H1 (cell line): Measurements from ENCODE around the gene CASQ2. TPM values are rescaled to one million over a fixed set of nuclear protein-coding genes. Genes with fewer than 3 reads are reported as not detected.

ENCODE experiments used
- ATF2 ChIP-seq: IDR thresholded peaks from 2 replicates; pipeline ENCODE4 v1.6.1; 2012; ENCODE audit warnings: low read length, inconsistent platforms
- ATF3 ChIP-seq: IDR thresholded peaks from 2 replicates; pipeline ENCODE4 v1.6.1; 2011; ENCODE audit warnings: low read depth, mild to moderate bottlenecking, low read length; ENCODE audit not compliant: insufficient read depth
- CHD7 ChIP-seq: fragments of 300-600 bp; sonication (generic); IDR thresholded peaks from 2 replicates; pipeline ENCODE4 v1.7.1; 2012; ENCODE audit warnings: low read length, moderate library complexity, mild to moderate bottlenecking, inconsistent platforms; ENCODE audit not compliant: insufficient replicate concordance
- CREB1 ChIP-seq: IDR thresholded peaks from 2 replicates; pipeline ENCODE4 v1.6.1; 2012; ENCODE audit warnings: inconsistent platforms
- SIRT6 ChIP-seq: IDR thresholded peaks from one replicate; pipeline ENCODE4 v1.7.1; 2012; ENCODE audit warnings: low read length, inconsistent platforms
- TBP ChIP-seq: IDR thresholded peaks from 2 replicates; pipeline ENCODE4 v1.6.1; 2011; ENCODE audit warnings: low read depth, low read length, improper control_type of control experiment
- polyA plus RNA-seq, 7 experiments: library from polyadenylated mRNA; depleted of rRNA in 3 of 7; stranded (reverse) in 5 of 7; unstranded in 2 of 7; fragments of >200 nt in 5 of 7; fragments of 200-250 nt in 2 of 7; gene quantifications; 1 replicate in 5 of 7; 2 replicates in 1 of 7; 4 replicates in 1 of 7; pipeline versions ENCODE4 v1.2.1 to v1.2.3, GENCODE V29; 2011 to 2013; ENCODE audit warnings: missing spikeins in 2 of 7, mixed read lengths in 2 of 7
- total RNA-seq: library from RNA; stranded (reverse); fragmentation: NEBNext Ultra II Directional; extraction: Animal tissue kit (Norgen Biotek cat#: 25700); gene quantifications from 2 replicates; pipeline ENCODE4 v1.2.1, GENCODE V29; 2021

The CASQ2 gene
- total and polyA plus RNA-seq, 2 of the 8 experiments (the other 6 are each of a cell fraction or from before 2014, with no cell fraction given), result not detected

GRCh38 chr1:115687744-115688143, 80.8 kb downstream of the CASQ2 start (continued):
- TF ChIP-seq CHD7 (no peak), ATF3 (no peak), ATF2 (no peak), TBP (no peak), CREB1 (no peak), SIRT6 (no peak)
